NCI-H2029 (cell line): ENCODE measurements around the gene IQCH.
A peak's percentile ranks its signal among the peaks of the same experiment; 100 is the strongest.
"Not testable (repeated sequence)": the region's sequence is repeated elsewhere in the genome, so short reads cannot be mapped to it uniquely, and the experiment has no call there.

Experiments used
- DNase-seq: peaks from one replicate; lab custom pipeline; 2025; lab: John Stamatoyannopoulos, UW

The IQCH gene

DNA sequence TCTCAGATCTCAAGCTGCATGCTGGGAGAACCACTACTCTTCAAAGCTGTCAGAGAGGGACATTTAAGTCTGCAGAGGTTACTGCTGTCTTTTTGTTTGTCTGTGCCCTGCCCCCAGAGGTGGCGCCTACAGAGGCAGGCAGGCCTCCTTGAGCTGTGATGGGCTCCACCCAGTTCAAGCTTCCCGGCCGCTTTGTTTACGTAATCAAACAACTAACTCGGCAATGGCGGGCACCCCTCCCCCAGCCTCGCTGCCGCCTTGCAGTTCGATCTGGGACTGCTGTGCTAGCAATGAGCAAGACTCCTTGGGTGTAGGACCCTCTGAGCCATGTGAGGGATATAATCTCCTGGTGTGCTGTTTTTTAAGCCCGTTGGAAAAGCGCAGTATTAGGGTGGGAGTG is 199.1 kb downstream of the IQCH start:
- DNase-seq = not testable (repeated sequence)

GRCh38 chr15:67456677-67457529 is 202.3 kb downstream of the IQCH start:
- peak; percentile 40 for DNase-seq

GRCh38 chr15:67458331-67459029 is 203.9 kb downstream of the IQCH start:
- no peak for DNase-seq

GRCh38 chr15:67460521-67460920 is 205.9 kb downstream of the IQCH start:
- DNase-seq = no peak

GRCh38 chr15:67461735-67462134 is 207.1 kb downstream of the IQCH start:
- no peak for DNase-seq

- no peak for DNase-seq
These were observed 208.3 kb downstream of the IQCH start for GRCh38 chr15:67462875-67463274.

- no peak for DNase-seq
These were observed 208.9 kb downstream of the IQCH start for GRCh38 chr15:67463488-67463887.

DNA sequence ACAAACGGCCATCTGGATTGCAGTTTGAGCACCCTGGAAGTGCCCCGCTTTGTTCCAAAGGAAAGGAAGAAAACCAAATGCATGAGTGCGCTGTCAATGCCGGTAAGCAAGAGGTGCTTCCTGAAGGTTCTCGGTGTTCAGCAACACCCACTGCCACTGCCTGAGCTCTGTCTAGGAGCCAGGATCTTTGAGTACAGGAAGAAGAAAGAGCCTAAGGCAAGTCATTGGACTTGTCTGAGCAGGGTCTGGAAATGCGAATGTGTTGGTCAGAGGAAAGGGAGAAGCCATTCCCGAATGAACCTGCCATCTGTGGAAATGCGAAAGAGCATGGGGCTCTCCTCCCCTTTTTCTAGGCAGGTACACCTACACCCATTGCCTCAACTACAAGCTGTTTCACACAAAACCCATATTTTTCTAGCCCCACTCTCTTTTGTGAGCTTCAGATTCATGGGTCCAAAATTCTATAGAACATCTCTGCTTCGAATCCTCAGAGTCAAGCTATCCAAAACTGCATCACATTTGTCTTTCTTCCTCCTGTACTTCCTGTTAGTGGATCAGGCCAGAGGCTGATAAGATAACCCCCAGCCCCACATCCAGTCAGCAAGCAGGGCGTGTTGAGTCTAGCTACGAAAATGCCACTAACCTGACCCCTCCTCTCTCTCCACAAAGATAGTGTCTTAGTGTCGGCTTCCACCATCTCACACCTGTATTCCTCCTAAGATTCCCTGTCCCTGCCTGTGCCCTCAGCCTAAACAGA is 210.8 kb downstream of the IQCH start:
- DNase-seq = no peak

DNA sequence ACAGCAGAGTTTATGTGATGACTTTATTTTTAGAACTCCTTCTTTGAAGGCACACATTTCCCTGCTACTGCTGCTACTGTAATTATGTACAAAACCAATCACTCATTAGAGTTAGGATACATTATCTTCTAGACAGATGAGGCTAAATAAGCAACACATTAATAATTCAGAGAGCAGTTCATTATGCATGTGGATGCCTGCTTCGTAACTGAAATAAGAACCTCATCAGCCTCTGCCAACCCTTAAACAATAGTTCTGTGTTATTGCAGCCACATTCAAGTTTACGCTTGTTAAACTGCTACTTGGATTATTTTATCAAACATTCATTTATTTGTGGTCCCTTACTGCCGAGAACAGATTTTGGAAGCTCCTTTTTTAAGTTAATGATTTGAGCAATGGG is 213.8 kb downstream of the IQCH start:
- DNase-seq = no peak

- DNase-seq = no peak
These were observed 215.1 kb downstream of the IQCH start for GRCh38 chr15:67469680-67470079.

DNA sequence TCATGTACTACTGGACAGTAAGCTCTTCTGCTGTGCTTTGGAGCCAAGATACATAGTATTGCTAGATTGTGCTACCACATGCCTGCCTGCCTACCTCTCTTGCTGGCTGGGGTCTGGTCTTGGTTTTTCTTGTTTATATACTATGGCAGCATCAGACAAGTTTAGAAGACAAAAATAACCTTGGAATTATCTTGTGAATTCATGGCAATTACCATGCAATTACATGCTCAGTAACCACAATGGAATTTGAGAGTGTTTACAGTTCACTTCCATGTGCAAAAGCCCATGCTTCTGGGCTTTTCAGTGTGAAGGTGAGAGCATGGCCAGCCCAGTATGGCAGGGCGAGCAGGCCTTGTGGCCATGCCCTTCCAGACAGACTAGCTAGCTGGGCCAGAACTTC is 218.4 kb downstream of the IQCH start:
- DNase-seq = no peak

DNA sequence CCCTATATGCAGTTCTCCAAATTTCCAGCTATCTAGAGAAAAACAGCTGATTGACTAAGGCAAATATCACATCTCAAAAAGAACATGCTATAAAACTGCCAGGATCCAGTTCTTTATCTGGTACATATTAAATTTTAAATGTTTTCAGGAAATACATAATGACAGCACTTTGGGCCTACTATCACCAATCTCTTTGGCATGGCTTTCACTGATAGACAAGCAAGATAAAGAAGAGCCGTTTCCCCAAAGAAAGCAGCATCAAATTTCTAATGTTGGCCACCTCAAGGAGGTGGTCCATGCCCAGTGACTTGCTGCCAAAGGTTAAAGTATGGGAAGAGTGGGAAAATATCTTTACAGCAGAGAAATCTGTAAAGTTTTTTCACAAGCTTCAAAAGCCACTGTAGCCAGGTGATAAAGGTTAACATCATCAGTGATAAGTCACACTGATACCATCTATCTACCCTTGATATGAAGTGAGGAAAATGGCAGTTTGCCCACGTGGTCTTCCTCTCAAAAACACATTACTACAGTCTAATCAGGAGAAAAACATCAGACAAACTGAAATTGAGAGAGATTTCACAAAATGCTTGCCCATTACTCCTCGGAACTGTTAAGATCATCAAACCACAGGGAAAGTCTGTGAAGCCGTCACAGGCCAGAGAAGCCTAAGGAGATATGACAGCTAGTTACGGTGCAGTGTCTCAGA is 220.0 kb downstream of the IQCH start:
- no peak for DNase-seq

- DNase-seq = no peak
These were observed 225.4 kb downstream of the IQCH start for GRCh38 chr15:67479781-67480505.

- no peak for DNase-seq
These were observed 226.2 kb downstream of the IQCH start for GRCh38 chr15:67480741-67481140.

DNA sequence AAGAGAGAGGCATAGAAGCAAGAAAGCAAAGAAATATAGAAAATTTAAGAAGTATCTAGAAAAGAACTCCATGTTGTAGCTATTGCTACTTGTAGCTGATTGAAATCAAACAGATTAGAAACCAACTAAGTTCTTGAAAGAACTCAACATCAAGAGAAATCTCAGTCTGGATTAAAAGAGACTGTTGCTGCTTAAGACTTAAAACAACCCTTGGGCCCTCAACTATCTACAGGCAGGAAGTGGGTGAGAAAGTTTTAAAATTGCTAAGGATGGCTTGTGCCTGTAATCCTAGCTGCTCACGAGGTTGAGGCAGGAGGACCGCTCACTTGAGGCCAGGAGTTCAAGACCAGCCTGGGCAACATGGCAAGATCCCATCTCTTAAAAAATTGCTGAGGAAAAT is 227.1 kb downstream of the IQCH start:
- no peak for DNase-seq

GRCh38 chr15:67495585-67495984 is 241.0 kb downstream of the IQCH start:
- DNase-seq = no peak

DNA sequence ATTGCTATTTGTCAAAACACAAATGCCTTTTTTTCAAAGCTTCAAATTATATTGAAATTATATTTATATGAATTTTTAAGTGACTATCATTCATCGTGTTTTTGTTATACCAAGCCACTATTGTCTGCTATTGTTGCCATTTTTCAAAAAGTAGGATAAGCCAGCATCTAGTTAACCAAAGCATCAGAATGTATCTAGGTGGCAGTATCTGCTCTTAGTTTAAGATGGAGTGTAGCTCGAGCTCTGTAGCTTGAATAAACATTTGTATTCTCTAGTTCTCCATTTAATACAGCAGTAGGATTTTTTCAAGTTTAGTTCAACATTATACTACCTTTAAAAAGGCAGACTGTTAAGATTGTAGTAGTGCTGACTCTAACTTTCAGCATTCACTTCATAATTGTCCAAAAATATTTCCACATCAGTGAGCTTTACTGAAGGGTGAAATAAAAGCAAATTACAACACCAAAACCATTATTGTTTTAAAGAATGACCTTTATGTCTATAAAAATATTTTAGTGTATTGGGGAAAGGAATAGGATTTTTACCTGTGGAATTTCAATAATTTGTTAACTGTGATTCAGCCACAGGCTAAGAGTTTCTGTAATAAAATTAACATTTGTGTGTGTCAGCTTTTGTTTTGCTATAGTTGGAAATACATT is 246.7 kb downstream of the IQCH start:
- DNase-seq = no peak

- DNase-seq = no peak
These were observed 247.4 kb downstream of the IQCH start for GRCh38 chr15:67501836-67502461.

- DNase-seq = no peak
These were observed 249.5 kb downstream of the IQCH start for GRCh38 chr15:67504056-67504455.

DNA sequence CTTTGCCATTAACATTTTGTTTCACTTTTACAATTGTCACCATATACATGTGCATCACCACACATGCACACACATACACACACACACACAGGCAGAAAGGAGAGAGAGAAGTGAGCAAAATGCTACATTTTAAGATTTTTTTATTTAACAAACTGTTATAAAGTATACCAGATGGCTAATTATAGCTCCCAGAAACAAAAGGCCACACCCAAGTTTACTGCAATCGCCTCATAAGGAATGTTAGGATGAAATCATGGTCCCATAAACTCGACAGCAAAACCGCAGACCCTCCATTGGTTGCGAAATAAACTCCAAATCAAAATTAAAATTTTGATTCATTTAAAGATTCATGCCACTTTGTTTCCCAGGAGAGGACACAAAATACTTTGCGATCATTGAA is 250.2 kb downstream of the IQCH start:
- DNase-seq = no peak
